ENCODE data around the gene STRBP.

DNA sequence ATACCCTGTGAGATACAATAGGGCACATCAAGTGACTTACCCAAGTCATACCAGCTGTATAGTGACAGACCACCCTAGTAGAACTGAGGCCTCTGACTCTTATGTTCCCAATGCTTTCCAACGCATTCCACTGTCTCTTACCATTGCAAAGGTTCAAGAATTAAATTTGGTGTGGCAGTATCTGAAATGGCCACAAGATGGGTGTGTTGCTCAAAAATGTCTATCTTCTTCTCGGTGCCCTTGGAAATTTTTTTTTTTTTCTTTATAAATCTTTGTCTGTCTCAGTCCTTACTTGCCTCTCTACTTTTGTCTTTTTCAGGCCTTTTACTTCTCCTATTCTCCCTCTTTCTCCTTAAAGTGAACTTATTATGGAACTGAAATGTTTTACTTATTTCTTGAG, 186.6 kb downstream of the STRBP start:
- TF ChIP-seq, protein P1, sequence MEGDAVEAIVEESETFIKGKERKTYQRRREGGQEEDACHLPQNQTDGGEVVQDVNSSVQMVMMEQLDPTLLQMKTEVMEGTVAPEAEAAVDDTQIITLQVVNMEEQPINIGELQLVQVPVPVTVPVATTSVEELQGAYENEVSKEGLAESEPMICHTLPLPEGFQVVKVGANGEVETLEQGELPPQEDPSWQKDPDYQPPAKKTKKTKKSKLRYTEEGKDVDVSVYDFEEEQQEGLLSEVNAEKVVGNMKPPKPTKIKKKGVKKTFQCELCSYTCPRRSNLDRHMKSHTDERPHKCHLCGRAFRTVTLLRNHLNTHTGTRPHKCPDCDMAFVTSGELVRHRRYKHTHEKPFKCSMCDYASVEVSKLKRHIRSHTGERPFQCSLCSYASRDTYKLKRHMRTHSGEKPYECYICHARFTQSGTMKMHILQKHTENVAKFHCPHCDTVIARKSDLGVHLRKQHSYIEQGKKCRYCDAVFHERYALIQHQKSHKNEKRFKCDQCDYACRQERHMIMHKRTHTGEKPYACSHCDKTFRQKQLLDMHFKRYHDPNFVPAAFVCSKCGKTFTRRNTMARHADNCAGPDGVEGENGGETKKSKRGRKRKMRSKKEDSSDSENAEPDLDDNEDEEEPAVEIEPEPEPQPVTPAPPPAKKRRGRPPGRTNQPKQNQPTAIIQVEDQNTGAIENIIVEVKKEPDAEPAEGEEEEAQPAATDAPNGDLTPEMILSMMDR (IDR thresholded peaks at IDR 0.05; ENCODE audit: low read depth, low read length), result peak; percentile 57
- TF ChIP-seq POLR2A (IDR thresholded peaks at IDR 0.05; ENCODE audit: extremely low read depth, insufficient read length) (no peak), MYC (IDR thresholded peaks at IDR 0.05; ENCODE audit: low read depth, low read length) (no peak)
- TF ChIP-seq, protein P2, sequence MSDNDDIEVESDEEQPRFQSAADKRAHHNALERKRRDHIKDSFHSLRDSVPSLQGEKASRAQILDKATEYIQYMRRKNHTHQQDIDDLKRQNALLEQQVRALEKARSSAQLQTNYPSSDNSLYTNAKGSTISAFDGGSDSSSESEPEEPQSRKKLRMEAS (IDR thresholded peaks at IDR 0.05; ENCODE audit: low read depth, low read length), result no peak
